ENCODE data around the gene PDK2. TPM values are rescaled to one million over a fixed set of nuclear protein-coding genes. Genes with fewer than 3 reads are reported as not detected.

The PDK2 gene
- total and polyA plus RNA-seq, 2 donors (not counting 1 experiment from before 2014, with no cell fraction given) = 19.2 to 41.0 TPM

- Histone ChIP-seq H3K4me2 (ENCODE audit: extremely low read depth, insufficient read depth, low read length) (no peak overlapping the region), H3K4me3 (replicated peaks in 1 of 4; ENCODE audit: control extremely low read depth in 1 of 4, insufficient read depth in 1 of 4, low read depth in 3 of 4, low read length in 4 of 4) (no peak overlapping the region)
These were observed 1.3 kb upstream of the PDK2 start for GRCh38 chr17:50093807-50094206.

GRCh38 chr17:50094243-50094752 is 853 bp upstream of the PDK2 start:
- H3K9me3 ChIP-seq (ENCODE audit: control insufficient read depth, insufficient read depth, low read depth, low read length) = no peaks in the 10 kb centered on the region
- H3K27me3 ChIP-seq (ENCODE audit: control insufficient read depth, insufficient read depth, low read length) = no peaks in the 10 kb centered on the region
- peak overlapping the region; percentile 80 for H2AFZ ChIP-seq (ENCODE audit: low read length)
- DNase-seq (ENCODE audit: low read depth in 2 of 2) = peak; percentile 74 to 87
- H4K20me1 ChIP-seq (ENCODE audit: control insufficient read depth, extremely low read depth, insufficient read depth, low read length) = no peaks in the 10 kb centered on the region
- H3K4me3 ChIP-seq (replicated peaks in 1 of 4; ENCODE audit: control extremely low read depth in 1 of 4, insufficient read depth in 1 of 4, low read depth in 3 of 4, low read length in 4 of 4) = peak overlapping the region; percentile 47 to 94 (median 82)
- H3K4me2 ChIP-seq (ENCODE audit: extremely low read depth, insufficient read depth, low read length) = peak overlapping the region; percentile 94
- no peak overlapping the region for H3K27ac ChIP-seq (ENCODE audit: insufficient read depth, low read length)
- H3K9ac ChIP-seq (ENCODE audit: insufficient read depth, low read length) = no peak overlapping the region
- peaks cover 14% of the 10 kb centered on the region for H3K4me1 ChIP-seq (ENCODE audit: control insufficient read depth, extremely low read depth, insufficient read depth, low read length)
- TF ChIP-seq EZH2 (IDR thresholded peaks at IDR 0.05; ENCODE audit: low read length, missing control alignments) (no peak), CTCF (conservative IDR thresholded peaks at IDR 0.05 in 1 of 2, IDR thresholded peaks at IDR 0.05 in 1 of 2; ENCODE audit: low read depth in 1 of 2, low read length in 2 of 2) (peak; percentile 67 to 73)
- H3K36me3 ChIP-seq (ENCODE audit: control insufficient read depth, insufficient read depth, low read length) = peaks cover 13% of the 10 kb centered on the region
- H3K79me2 ChIP-seq (ENCODE audit: control insufficient read depth, insufficient read depth, low read length) = no peaks in the 10 kb centered on the region

More at GRCh38 chr17:50093807-50094206, 1.3 kb upstream of the PDK2 start:
- no peaks in the 10 kb centered on the region for H3K9me3 ChIP-seq (ENCODE audit: control insufficient read depth, insufficient read depth, low read depth, low read length)
- DNase-seq (ENCODE audit: low read depth in 2 of 2) = no peak
- H3K79me2 ChIP-seq (ENCODE audit: control insufficient read depth, insufficient read depth, low read length) = no peaks in the 10 kb centered on the region
- H3K36me3 ChIP-seq (ENCODE audit: control insufficient read depth, insufficient read depth, low read length) = peaks cover 18% of the 10 kb centered on the region
- no peak overlapping the region for H3K9ac ChIP-seq (ENCODE audit: insufficient read depth, low read length)
- no peaks in the 10 kb centered on the region for H3K27me3 ChIP-seq (ENCODE audit: control insufficient read depth, insufficient read depth, low read length)
- H3K4me1 ChIP-seq (ENCODE audit: control insufficient read depth, extremely low read depth, insufficient read depth, low read length) = peaks cover 14% of the 10 kb centered on the region
- no peak overlapping the region for H2AFZ ChIP-seq (ENCODE audit: low read length)
- H4K20me1 ChIP-seq (ENCODE audit: control insufficient read depth, extremely low read depth, insufficient read depth, low read length) = no peaks in the 10 kb centered on the region
- TF ChIP-seq CTCF (conservative IDR thresholded peaks at IDR 0.05 in 1 of 2, IDR thresholded peaks at IDR 0.05 in 1 of 2; ENCODE audit: low read depth in 1 of 2, low read length in 2 of 2) = no peak
- TF ChIP-seq EZH2 (IDR thresholded peaks at IDR 0.05; ENCODE audit: low read length, missing control alignments) = no peak
- no peak overlapping the region for H3K27ac ChIP-seq (ENCODE audit: insufficient read depth, low read length)

- no peaks in the 10 kb centered on the region for H3K79me2 ChIP-seq (ENCODE audit: control insufficient read depth, insufficient read depth, low read length)
- peak overlapping the region; percentile 94 for H3K4me2 ChIP-seq (ENCODE audit: extremely low read depth, insufficient read depth, low read length)
- no peaks in the 10 kb centered on the region for H4K20me1 ChIP-seq (ENCODE audit: control insufficient read depth, extremely low read depth, insufficient read depth, low read length)
- H3K27ac ChIP-seq (ENCODE audit: insufficient read depth, low read length) = no peak overlapping the region
- H3K4me3 ChIP-seq (replicated peaks in 1 of 4; ENCODE audit: control extremely low read depth in 1 of 4, insufficient read depth in 1 of 4, low read depth in 3 of 4, low read length in 4 of 4) = peak overlapping the region; percentile 85 to 94 (median 90)
- H3K36me3 ChIP-seq (ENCODE audit: control insufficient read depth, insufficient read depth, low read length) = peaks cover 3% of the 10 kb centered on the region
- H2AFZ ChIP-seq (ENCODE audit: low read length) = no peak overlapping the region
- H3K4me1 ChIP-seq (ENCODE audit: control insufficient read depth, extremely low read depth, insufficient read depth, low read length) = peaks cover 14% of the 10 kb centered on the region
- H3K9me3 ChIP-seq (ENCODE audit: control insufficient read depth, insufficient read depth, low read depth, low read length) = no peaks in the 10 kb centered on the region
- TF ChIP-seq CTCF (conservative IDR thresholded peaks at IDR 0.05 in 1 of 2, IDR thresholded peaks at IDR 0.05 in 1 of 2; ENCODE audit: low read depth in 1 of 2, low read length in 2 of 2) = no peak
- no peak for TF ChIP-seq EZH2 (IDR thresholded peaks at IDR 0.05; ENCODE audit: low read length, missing control alignments)
- no peaks in the 10 kb centered on the region for H3K27me3 ChIP-seq (ENCODE audit: control insufficient read depth, insufficient read depth, low read length)
- DNase-seq (ENCODE audit: low read depth in 2 of 2) = peak in 1 of 2 donors; percentile 28
- H3K9ac ChIP-seq (ENCODE audit: insufficient read depth, low read length) = peak overlapping the region; percentile 76
These were observed 481 bp downstream of the PDK2 start for GRCh38 chr17:50095626-50096037.

Data from fibroblast of lung (primary cell).